Ectodermal cell (in vitro differentiated cells): Measurements from ENCODE around the gene KCNH5.

Experiments used
- H3K27ac ChIP-seq: 2 replicates; pipeline ENCODE4 v1.7.0; 2013; ENCODE audit warnings: mild to moderate bottlenecking, low read depth, low read length; ENCODE audit not compliant: insufficient read depth, poor library complexity, severe bottlenecking
- H3K27me3 ChIP-seq: 2 replicates; pipeline ENCODE4 v1.7.0; 2013; ENCODE audit warnings: mild to moderate bottlenecking, low read length; ENCODE audit not compliant: insufficient read depth, control insufficient read depth, poor library complexity, severe bottlenecking
- H3K36me3 ChIP-seq: one replicate; pipeline ENCODE4 v1.7.0; 2013; ENCODE audit warnings: low read length; ENCODE audit not compliant: control insufficient read depth, insufficient read depth
- H3K4me1 ChIP-seq: one replicate; pipeline ENCODE4 v1.7.0; 2013; ENCODE audit warnings: low read length; ENCODE audit not compliant: control insufficient read depth, insufficient read depth
- H3K4me3 ChIP-seq: 2 replicates; pipeline ENCODE4 v1.7.0; 2013; ENCODE audit warnings: low read depth, low read length, control low read depth; ENCODE audit not compliant: insufficient read depth
- H3K9me3 ChIP-seq: 2 replicates; pipeline ENCODE4 v1.7.0; 2013; ENCODE audit warnings: mild to moderate bottlenecking, low read length, moderate library complexity; ENCODE audit not compliant: control insufficient read depth
- WGBS, 2 experiments: methylation state at CpG; one replicate each; pipeline ENCODE4 v1.1.7; 2013; ENCODE audit warnings: missing lambda C conversion rate in 2 of 2; 5-methylcytosine and 5-hydroxymethylcytosine counted together

The KCNH5 gene

GRCh38 chr14:62673014-62673755, 372.1 kb downstream of the KCNH5 start:
- Histone ChIP-seq H3K36me3 (no peaks in the 10 kb centered on the region), H3K27ac (no peak overlapping the region), H3K4me1 (peaks cover 4% of the 10 kb centered on the region), H3K27me3 (no peaks in the 10 kb centered on the region), H3K9me3 (no peaks in the 10 kb centered on the region), H3K4me3 (no peak overlapping the region)
- WGBS, 2 experiments = 93 to 100% methylated on average over 4 of the region's 4 CpGs

DNA sequence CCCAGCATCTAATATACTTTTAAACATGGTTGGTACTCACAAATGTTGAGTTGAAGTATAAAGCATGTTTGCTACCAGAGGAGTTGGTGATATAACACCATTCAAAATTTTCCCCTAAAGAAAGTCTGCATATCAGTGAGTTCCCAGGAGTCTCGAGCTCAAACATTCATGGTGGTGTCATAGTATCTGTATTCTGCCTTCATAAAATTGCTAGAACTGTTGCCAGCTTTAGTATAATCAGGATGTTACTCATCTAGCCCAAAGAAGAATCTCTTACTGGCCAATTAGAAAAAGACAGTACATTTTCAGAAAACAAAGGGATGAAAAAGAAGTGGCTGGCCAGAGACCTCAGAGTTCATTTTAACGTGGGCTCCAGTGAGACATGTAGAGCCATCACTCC, 374.7 kb downstream of the KCNH5 start:
- Histone ChIP-seq H3K4me1 (peaks cover 6% of the 10 kb centered on the region), H3K27ac (no peak overlapping the region), H3K4me3 (no peak overlapping the region), H3K27me3 (no peaks in the 10 kb centered on the region), H3K36me3 (no peaks in the 10 kb centered on the region), H3K9me3 (no peaks in the 10 kb centered on the region)
- WGBS, 2 experiments = 88 to 96% methylated on average over 2 of the region's 2 CpGs

GRCh38 chr14:62667421-62667914, 377.8 kb downstream of the KCNH5 start:
- H3K27me3 ChIP-seq = no peaks in the 10 kb centered on the region
- H3K36me3 ChIP-seq = no peaks in the 10 kb centered on the region
- H3K4me1 ChIP-seq = peaks cover 8% of the 10 kb centered on the region
- H3K9me3 ChIP-seq = no peaks in the 10 kb centered on the region
- no peak overlapping the region for H3K4me3 ChIP-seq
- WGBS, 2 experiments = 93 to 96% methylated on average over 4 of the region's 4 CpGs
- no peak overlapping the region for H3K27ac ChIP-seq

DNA sequence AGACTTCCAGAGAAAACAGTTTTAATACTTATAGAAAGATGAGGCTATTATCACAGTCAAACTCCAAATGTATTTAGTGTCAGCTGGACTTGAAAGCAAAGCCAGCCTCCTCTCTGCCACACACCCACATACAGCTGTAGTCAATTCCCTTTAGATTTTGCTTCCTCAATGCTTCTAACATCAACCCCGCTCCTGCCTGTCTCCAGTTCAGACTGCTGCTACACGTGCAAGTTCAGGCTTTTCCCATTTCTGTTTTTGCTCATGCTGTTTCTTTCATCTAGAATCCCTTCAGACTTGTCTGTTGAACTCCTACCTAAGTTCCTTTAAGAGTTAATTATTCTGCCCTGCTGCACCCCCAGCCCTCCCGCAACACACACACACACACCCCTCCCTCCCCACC, 380.0 kb downstream of the KCNH5 start:
- 4 to 6% methylated on average over 2 of the region's 3 CpGs for WGBS, 2 experiments
- no peak overlapping the region for H3K27ac ChIP-seq
- H3K27me3 ChIP-seq = no peaks in the 10 kb centered on the region
- H3K9me3 ChIP-seq = no peaks in the 10 kb centered on the region
- no peak overlapping the region for H3K4me3 ChIP-seq
- peaks cover 8% of the 10 kb centered on the region for H3K4me1 ChIP-seq
- no peaks in the 10 kb centered on the region for H3K36me3 ChIP-seq

DNA sequence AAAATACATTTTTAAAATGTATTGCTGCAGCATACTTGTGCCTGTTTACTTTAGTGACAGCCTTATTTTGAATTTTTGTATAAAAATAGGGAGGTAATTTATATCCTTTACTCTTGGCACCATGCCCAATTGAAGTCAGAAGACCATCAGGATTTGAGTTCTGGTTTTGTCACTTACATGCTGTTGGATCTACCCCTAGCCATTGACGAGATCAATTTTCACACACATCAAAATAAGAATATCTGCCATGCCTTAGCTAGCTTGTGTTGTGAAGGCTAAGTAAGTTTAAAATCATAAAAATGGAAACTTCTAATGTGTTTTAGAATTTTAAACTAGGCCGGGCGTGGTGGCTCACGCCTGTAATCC, 381.8 kb downstream of the KCNH5 start:
- no peaks in the 10 kb centered on the region for H3K27me3 ChIP-seq
- H3K27ac ChIP-seq = no peak overlapping the region
- no peak overlapping the region for H3K4me3 ChIP-seq
- WGBS, 2 experiments = 78 to 84% methylated on average over 4 of the region's 4 CpGs
- no peaks in the 10 kb centered on the region for H3K9me3 ChIP-seq
- H3K4me1 ChIP-seq = peaks cover 8% of the 10 kb centered on the region
- no peaks in the 10 kb centered on the region for H3K36me3 ChIP-seq

DNA sequence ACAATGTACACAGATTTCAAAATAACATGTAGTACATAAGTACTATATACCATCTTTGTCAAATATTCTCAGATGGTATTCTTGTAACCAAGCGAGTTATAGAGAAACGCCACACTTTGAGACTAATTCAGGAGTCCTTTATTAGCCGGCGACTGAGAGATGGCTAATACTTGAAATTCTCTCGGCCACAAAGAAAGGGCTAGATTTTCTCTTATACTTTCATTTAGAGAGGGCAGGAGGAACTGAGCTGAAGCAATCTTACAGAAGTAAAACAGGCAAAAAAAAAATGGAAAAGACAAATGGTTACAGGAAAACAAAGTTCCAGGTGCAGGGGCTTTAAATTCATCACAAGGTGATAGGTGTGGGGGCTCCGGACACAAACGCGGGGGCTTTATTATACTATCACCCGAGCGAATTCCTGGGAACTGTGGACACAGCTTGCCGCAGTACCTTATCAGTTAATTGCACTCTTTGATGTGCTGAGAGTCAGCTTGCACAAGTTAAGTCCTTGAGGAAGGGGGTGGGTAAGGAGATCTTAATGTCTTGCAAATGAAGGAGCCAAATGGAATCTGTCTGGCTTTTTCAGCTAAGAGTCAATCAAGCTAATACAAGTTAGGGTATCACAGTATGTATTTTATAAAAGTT, 382.3 kb downstream of the KCNH5 start:
- Histone ChIP-seq H3K9me3 (no peaks in the 10 kb centered on the region), H3K27me3 (no peaks in the 10 kb centered on the region), H3K36me3 (no peaks in the 10 kb centered on the region), H3K27ac (no peak overlapping the region), H3K4me1 (peaks cover 8% of the 10 kb centered on the region), H3K4me3 (no peak overlapping the region)
- WGBS, 2 experiments = 23% methylated on average over 11 of the region's 11 CpGs

GRCh38 chr14:62661818-62662217, 383.4 kb downstream of the KCNH5 start:
- 100% methylated on average over 1 of the region's 1 CpG; no CpG with 5 or more reads in 1 of the 2 experiments for WGBS, 2 experiments
- no peaks in the 10 kb centered on the region for H3K9me3 ChIP-seq
- no peak overlapping the region for H3K4me3 ChIP-seq
- no peaks in the 10 kb centered on the region for H3K36me3 ChIP-seq
- H3K4me1 ChIP-seq = peaks cover 8% of the 10 kb centered on the region
- H3K27ac ChIP-seq = no peak overlapping the region
- no peaks in the 10 kb centered on the region for H3K27me3 ChIP-seq

- no peaks in the 10 kb centered on the region for H3K36me3 ChIP-seq
- 95 to 97% methylated on average over 2 of the region's 2 CpGs for WGBS, 2 experiments
- H3K4me3 ChIP-seq = no peak overlapping the region
- H3K4me1 ChIP-seq = peaks cover 15% of the 10 kb centered on the region
- H3K27ac ChIP-seq = no peak overlapping the region
- no peaks in the 10 kb centered on the region for H3K9me3 ChIP-seq
- H3K27me3 ChIP-seq = no peaks in the 10 kb centered on the region
Observed at GRCh38 chr14:62658631-62659030, 386.6 kb downstream of the KCNH5 start.

DNA sequence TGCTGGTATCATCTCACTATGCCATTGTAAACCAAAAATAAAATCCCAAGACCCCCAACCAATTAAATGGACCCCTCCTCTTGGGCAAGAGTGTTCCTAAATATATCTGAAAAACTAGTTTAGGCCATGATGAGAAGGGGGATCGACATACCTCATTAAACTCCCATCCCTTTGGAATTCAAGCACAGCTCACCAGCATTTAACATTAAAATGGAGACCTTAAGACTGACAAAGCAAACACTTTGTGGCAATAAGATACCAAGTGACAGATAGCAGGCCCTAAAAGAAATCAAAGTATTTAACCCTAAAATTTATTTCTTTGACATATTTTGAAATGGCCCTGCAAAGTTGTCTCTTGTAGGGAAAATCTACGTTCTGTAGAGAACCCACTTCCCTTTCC, 387.9 kb downstream of the KCNH5 start:
- H3K4me1 ChIP-seq = peaks cover 15% of the 10 kb centered on the region
- no peak overlapping the region for H3K27ac ChIP-seq
- WGBS, 2 experiments = 67% methylated on average over 1 to 2 of the region's 2 CpGs
- no peaks in the 10 kb centered on the region for H3K27me3 ChIP-seq
- H3K9me3 ChIP-seq = no peaks in the 10 kb centered on the region
- H3K4me3 ChIP-seq = no peak overlapping the region
- H3K36me3 ChIP-seq = no peaks in the 10 kb centered on the region

DNA sequence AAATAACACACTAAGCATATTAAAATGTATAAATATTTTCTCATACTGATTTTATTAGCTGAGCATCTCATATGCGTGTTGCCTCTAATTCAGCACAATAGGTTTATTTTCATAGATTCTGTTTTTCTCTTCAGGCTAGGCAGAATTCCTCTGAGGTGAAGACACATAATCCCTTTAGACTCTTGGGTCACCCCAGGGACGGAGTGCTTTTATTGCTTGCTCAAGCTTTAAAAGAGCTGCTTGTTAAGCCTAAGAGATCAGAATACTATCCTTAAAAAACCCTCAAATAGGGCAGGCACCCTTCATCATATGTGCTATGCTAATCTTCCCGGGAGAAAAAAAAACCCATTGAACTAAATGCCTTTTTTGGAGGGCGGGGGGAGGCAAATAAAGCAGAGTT, 390.1 kb downstream of the KCNH5 start:
- Histone ChIP-seq H3K9me3 (no peaks in the 10 kb centered on the region), H3K4me3 (no peak overlapping the region), H3K27ac (peak overlapping the region; percentile 4), H3K27me3 (no peaks in the 10 kb centered on the region), H3K4me1 (peaks cover 15% of the 10 kb centered on the region), H3K36me3 (no peaks in the 10 kb centered on the region)
- WGBS, 2 experiments = 54 to 64% methylated on average over 3 to 4 of the region's 4 CpGs
